ENCODE data around the gene STRIP1. TPM values are rescaled to one million over a fixed set of nuclear protein-coding genes. Genes with fewer than 3 reads are reported as not detected.

STRIP1 gene
- total RNA-seq, 4 donors from 2014 or later = 26.2 to 43.5 (median 35.3) TPM

DNA sequence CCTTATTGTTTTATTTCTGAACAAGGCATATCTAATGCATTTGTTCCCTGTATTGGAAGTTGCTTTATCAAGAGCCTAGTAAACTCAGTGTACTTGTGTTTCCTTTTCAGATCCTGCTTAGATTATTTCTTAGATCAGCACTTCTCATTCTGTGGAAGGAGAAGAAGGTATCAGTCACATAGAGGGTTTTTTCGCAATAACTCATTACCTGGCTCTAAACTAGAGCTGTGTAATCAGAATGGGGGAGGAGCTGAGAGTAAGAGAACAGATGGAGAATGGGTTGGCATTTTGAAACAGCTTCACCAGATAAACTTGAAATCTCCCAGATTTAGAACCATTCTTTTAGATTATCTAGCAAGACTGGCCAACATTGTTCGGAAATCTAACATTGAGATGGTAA, 38.9 kb upstream of the STRIP1 start:
- Histone ChIP-seq H3K9me3 (no peaks in the 10 kb centered on the region), H3K27me3 (no peaks in the 10 kb centered on the region), H3K4me1 (peaks cover 35 to 95% (median 78%) of the 10 kb centered on the region in 4 donors), H3K36me3 (no peaks in the 10 kb centered on the region), H3K4me3 (no peak overlapping the region), H3K27ac (replicated peaks in 1 of 4) (peak overlapping the region; percentile 72 to 77 (median 74))
- WGBS = 100% methylated on average over 2 of the region's 2 CpGs
- TF ChIP-seq EP300 (IDR thresholded peaks at IDR 0.05) (no peak), POLR2AphosphoS5 (IDR thresholded peaks at IDR 0.05) (no peak), CTCF (IDR thresholded peaks at IDR 0.05) (no peak), POLR2A (IDR thresholded peaks at IDR 0.05; ENCODE audit: low read depth) (no peak)
- intact Hi-C loops (cut with DNase I) = no loop called here
- DNase-seq (ENCODE audit: extremely low spot score) = no peak

DNA sequence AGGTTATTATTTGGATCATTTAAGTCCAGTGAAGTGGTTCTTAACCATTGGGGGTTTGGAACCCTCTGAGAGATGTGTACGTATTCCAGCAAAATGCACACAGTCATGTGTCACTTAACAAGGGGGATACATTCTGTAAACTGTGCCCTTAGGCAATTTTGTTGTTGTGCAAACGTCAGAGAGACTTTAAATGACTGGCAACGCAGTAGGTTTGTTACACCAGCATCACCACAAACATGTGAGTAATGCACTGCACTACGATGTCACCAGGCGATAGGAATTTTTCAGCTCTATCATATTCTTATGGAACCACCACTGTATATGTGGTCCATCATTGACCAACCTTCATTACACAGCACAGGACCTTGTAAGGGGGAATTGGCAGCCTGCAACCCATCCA, 37.9 kb upstream of the STRIP1 start:
- Histone ChIP-seq H3K4me1 (peaks cover 25 to 85% (median 69%) of the 10 kb centered on the region in 4 donors), H3K27ac (replicated peaks in 1 of 4) (peak overlapping the region; percentile 24 to 72 (median 44)), H3K9me3 (no peaks in the 10 kb centered on the region), H3K4me3 (no peak overlapping the region), H3K36me3 (no peaks in the 10 kb centered on the region), H3K27me3 (no peaks in the 10 kb centered on the region)
- intact Hi-C loops (cut with DNase I) = no loop called here
- no peak for DNase-seq (ENCODE audit: extremely low spot score)
- 94% methylated on average over 5 of the region's 5 CpGs for WGBS
- TF ChIP-seq EP300 (IDR thresholded peaks at IDR 0.05) = no peak
- no peak for TF ChIP-seq CTCF (IDR thresholded peaks at IDR 0.05)
- no peak for TF ChIP-seq POLR2AphosphoS5 (IDR thresholded peaks at IDR 0.05)
- TF ChIP-seq POLR2A (IDR thresholded peaks at IDR 0.05; ENCODE audit: low read depth) = no peak

GRCh38 chr1:109997204-109997866, 37.1 kb upstream of the STRIP1 start:
- WGBS = 78% methylated on average over 7 of the region's 7 CpGs
- Histone ChIP-seq H3K9me3 (no peaks in the 10 kb centered on the region), H3K36me3 (no peaks in the 10 kb centered on the region), H3K4me3 (no peak overlapping the region), H3K27me3 (no peaks in the 10 kb centered on the region), H3K4me1 (peaks cover 23 to 77% (median 64%) of the 10 kb centered on the region in 4 donors), H3K27ac (replicated peaks in 1 of 4) (peak overlapping the region; percentile 24 to 72 (median 41))
- no peak for DNase-seq (ENCODE audit: extremely low spot score)
- no peak for TF ChIP-seq POLR2AphosphoS5 (IDR thresholded peaks at IDR 0.05)
- TF ChIP-seq POLR2A (IDR thresholded peaks at IDR 0.05; ENCODE audit: low read depth) = no peak
- TF ChIP-seq CTCF (IDR thresholded peaks at IDR 0.05) = no peak
- TF ChIP-seq EP300 (IDR thresholded peaks at IDR 0.05) = no peak
- intact Hi-C loops (cut with DNase I) = no loop called here

DNA sequence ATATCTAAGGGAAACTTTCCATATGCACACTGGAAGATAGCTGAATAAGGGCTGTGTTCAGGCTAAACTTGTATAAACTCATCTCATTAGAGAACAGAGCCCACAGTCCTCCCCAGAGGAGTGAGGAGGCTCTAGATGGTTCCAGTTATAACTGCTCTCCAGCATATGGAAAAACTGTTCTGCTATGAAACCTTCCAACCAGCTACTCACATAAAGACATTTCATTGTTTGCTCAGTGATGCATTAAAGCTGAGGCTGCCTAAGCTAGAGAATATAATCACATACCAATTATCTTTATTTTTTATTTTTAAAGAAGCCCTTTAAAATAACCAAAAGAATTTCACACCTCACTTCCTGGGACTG, 36.6 kb upstream of the STRIP1 start:
- TF ChIP-seq POLR2A (IDR thresholded peaks at IDR 0.05; ENCODE audit: low read depth) (no peak), CTCF (IDR thresholded peaks at IDR 0.05) (no peak), POLR2AphosphoS5 (IDR thresholded peaks at IDR 0.05) (no peak), EP300 (IDR thresholded peaks at IDR 0.05) (no peak)
- peaks cover 26 to 76% (median 60%) of the 10 kb centered on the region in 4 donors for H3K4me1 ChIP-seq
- no peaks in the 10 kb centered on the region for H3K36me3 ChIP-seq
- no peaks in the 10 kb centered on the region for H3K9me3 ChIP-seq
- no peaks in the 10 kb centered on the region for H3K27me3 ChIP-seq
- no peak for DNase-seq (ENCODE audit: extremely low spot score)
- H3K4me3 ChIP-seq = no peak overlapping the region
- intact Hi-C loops (cut with DNase I) = no loop called here
- peak overlapping the region in 1 of 4 donors; percentile 72 for H3K27ac ChIP-seq (replicated peaks in 1 of 4)

DNA sequence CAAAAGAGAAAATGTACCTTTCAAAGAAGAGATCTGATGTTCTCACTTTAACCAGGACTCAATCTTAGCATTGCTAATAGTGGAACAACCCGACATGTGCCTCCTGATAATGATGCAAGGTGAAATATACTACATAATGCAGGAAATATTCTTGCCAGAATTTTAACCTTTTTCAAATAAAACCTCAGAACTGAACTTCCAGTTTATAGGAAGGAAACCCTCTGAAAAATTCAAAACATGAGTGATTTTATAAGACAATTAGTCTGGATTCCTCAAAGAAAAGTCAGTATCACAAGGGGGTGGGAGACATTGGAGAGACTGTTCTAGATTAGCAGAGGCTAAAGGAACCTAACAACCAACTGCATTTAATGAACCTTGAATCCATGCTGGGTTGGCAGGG, 31.7 kb upstream of the STRIP1 start:
- Histone ChIP-seq H3K27me3 (no peaks in the 10 kb centered on the region), H3K27ac (replicated peaks in 1 of 4) (peak overlapping the region in 1 of 4 donors; percentile 79), H3K36me3 (no peaks in the 10 kb centered on the region), H3K4me1 (peaks cover 44 to 76% (median 58%) of the 10 kb centered on the region in 4 donors), H3K9me3 (no peaks in the 10 kb centered on the region), H3K4me3 (no peak overlapping the region)
- DNase-seq (ENCODE audit: extremely low spot score) = no peak
- WGBS = 86% methylated on average over 1 of the region's 1 CpG
- TF ChIP-seq POLR2A (IDR thresholded peaks at IDR 0.05; ENCODE audit: low read depth) = no peak
- TF ChIP-seq POLR2AphosphoS5 (IDR thresholded peaks at IDR 0.05) = no peak
- no peak for TF ChIP-seq EP300 (IDR thresholded peaks at IDR 0.05)
- TF ChIP-seq CTCF (IDR thresholded peaks at IDR 0.05) = no peak
- intact Hi-C loops (cut with DNase I) = no loop called here
